GM12878 (cell line): Measurements from ENCODE around the gene CTDP1. TPM values are rescaled to one million over a fixed set of nuclear protein-coding genes. Genes with fewer than 3 reads are reported as not detected.
A peak's percentile ranks its signal among the peaks of the same experiment; 100 is the strongest.

ENCODE experiments used
- ATAC-seq: fragments of 200-7000 bp; cut with Tn5 transposase; 3 replicates; pipeline ENCODE4 v1.9.1; 2020; ENCODE audit warnings: mild to moderate bottlenecking, moderate library complexity
- BruUV-seq: library from RNA; stranded (reverse); fragments of 400-500 nt; replicated peaks from 2 replicates; lab custom pipeline; 2021; lab: Mats Ljungman, UMichigan
- CTCF ChIA-PET: fragments of 300-600 bp; sonication (Branson Sonifier 250); formaldehyde crosslinking; extraction: SDS; loops from one replicate; lab custom pipeline; 2021; ENCODE audit warnings: inconsistent platforms; lab: Yijun Ruan, JAX
- POLR2A ChIA-PET: fragments of 350-600 bp; formaldehyde crosslinking; extraction: SDS; loops from one replicate; lab custom pipeline; 2021; ENCODE audit warnings: inconsistent platforms; lab: Charles Lee
- RAD21 ChIA-PET: fragments of 300-600 bp; sonication (Branson Sonifier 250); formaldehyde crosslinking; loops from one replicate; lab custom pipeline; 2023; ENCODE audit warnings: antibody characterized with exemption; ENCODE audit not compliant: unreplicated experiment; lab: Charles Lee
- SMC1A ChIA-PET: fragments of 300-600 bp; sonication (Branson Sonifier 250); formaldehyde crosslinking; loops from one replicate; lab custom pipeline; 2023; ENCODE audit not compliant: unreplicated experiment, uncharacterized antibody; lab: Charles Lee
- DNase-seq: peaks from one replicate; pipeline ENCODE4 v3.0.0-alpha.2; 2011; ENCODE audit warnings: low read depth, low spot score
- FAIRE-seq: peaks from 3 replicates; lab custom pipeline; 2011; peaks lifted over from hg19 to GRCh38; lab: Jason Lieb, UNC
- H2AFZ ChIP-seq: 2 replicates; pipeline ENCODE4 v1.6.0; 2011; ENCODE audit warnings: low read depth, low read length, control low read depth; ENCODE audit not compliant: control insufficient read depth
- H3K27ac ChIP-seq: 2 replicates; pipeline ENCODE4 v1.5.1; 2011; ENCODE audit warnings: control low read depth; ENCODE audit not compliant: control insufficient read depth, insufficient read depth
- H3K27me3 ChIP-seq, 2 experiments: replicated peaks in 1 of 2; 2 replicates each; pipeline versions ENCODE4 v1.6.0 to v1.6.1; 2011; ENCODE audit warnings: low read length in 1 of 2; ENCODE audit not compliant: control insufficient read depth in 2 of 2, insufficient read depth in 2 of 2
- H3K36me3 ChIP-seq, 2 experiments: 2 replicates each; pipeline ENCODE4 v1.5.1; 2011; ENCODE audit warnings: low read length in 1 of 2; ENCODE audit not compliant: control insufficient read depth in 2 of 2, insufficient read depth in 2 of 2
- H3K4me1 ChIP-seq: 2 replicates; pipeline ENCODE4 v1.6.1; 2011; ENCODE audit warnings: mild to moderate bottlenecking, low read length, moderate library complexity, mixed read lengths; ENCODE audit not compliant: control insufficient read depth, insufficient read depth
- H3K4me2 ChIP-seq: 2 replicates; pipeline ENCODE4 v1.6.0; 2011; ENCODE audit warnings: control low read depth; ENCODE audit not compliant: control insufficient read depth, insufficient read depth
- H3K4me3 ChIP-seq: fragments of 200-600 bp; sonication (generic); 2 replicates; pipeline ENCODE4 v1.5.1; 2016
- H3K79me2 ChIP-seq: 2 replicates; pipeline ENCODE4 v1.6.0; 2011; ENCODE audit warnings: low read length; ENCODE audit not compliant: control insufficient read depth, insufficient read depth
- H3K9ac ChIP-seq: 2 replicates; pipeline ENCODE4 v1.8.0; 2011; ENCODE audit warnings: low read length, control low read depth, mixed read lengths; ENCODE audit not compliant: control insufficient read depth, insufficient read depth
- H3K9me3 ChIP-seq: replicated peaks from 3 replicates; pipeline ENCODE4 v1.5.1; 2011; ENCODE audit warnings: mild to moderate bottlenecking, low read length; ENCODE audit not compliant: control insufficient read depth, insufficient read depth
- H4K20me1 ChIP-seq: 2 replicates; pipeline ENCODE4 v1.6.0; 2011; ENCODE audit not compliant: control insufficient read depth, insufficient read depth
- ATF7 ChIP-seq: fragments of 450-650 bp; IDR thresholded peaks from 2 replicates; pipeline ENCODE4 v1.6.1; 2016; ENCODE audit warnings: low read depth, mild to moderate bottlenecking
- BHLHE40 ChIP-seq, 2 experiments: fragments of 450-650 bp in 1 of 2; IDR thresholded peaks; 2 replicates each; pipeline ENCODE4 v1.6.1; 2011 to 2017; ENCODE audit warnings: low read depth in 2 of 2, borderline replicate concordance in 1 of 2, improper control_type of control experiment in 1 of 2, low read length in 1 of 2, mild to moderate bottlenecking in 1 of 2
- CHD4 ChIP-seq: fragments of 200-600 bp; sonication (generic); IDR thresholded peaks from 2 replicates; pipeline ENCODE4 v1.6.1; 2016; ENCODE audit warnings: mild to moderate bottlenecking
- ZBED1 ChIP-seq: IDR thresholded peaks from 2 replicates; pipeline ENCODE4 v1.6.1; 2016; ENCODE audit warnings: borderline replicate concordance
- WGBS: methylation state at CpG from one replicate; pipeline ENCODE4 v1.1.6; 2016; ENCODE audit warnings: low lambda C conversion rate; ENCODE audit not compliant: insufficient replicate concordance, insufficient coverage; ENCODE audit errors: missing lambda C conversion rate; 5-methylcytosine and 5-hydroxymethylcytosine counted together
- in situ Hi-C: fragments of 300-500 bp; cut with MboI; formaldehyde crosslinking; loops from 9 replicates; pipeline ENCODE4 v1.14.3; 2018; ENCODE audit warnings: mixed read lengths
- intact Hi-C: fragments of 100-400 bp; cut with micrococcal nuclease; formaldehyde crosslinking; loops from one replicate; pipeline ENCODE4 v1.14.2; 2022; ENCODE audit not compliant: unreplicated experiment
- polyA plus RNA-seq, 11 experiments: library from polyadenylated mRNA; depleted of rRNA in 4 of 11; unstranded in 6 of 11; stranded (reverse) in 5 of 11; fragments of >200 nt; fragmentation: Nextera tagmentation in 4 of 11; fragmentation: Illumina TruSeq in 1 of 11; extraction: Ambion mirVana in 4 of 11; extraction: Trizol in 1 of 11; gene quantifications; 1 replicate in 1 of 11; 2 replicates in 10 of 11; pipeline versions ENCODE4 v1.2.1 to v1.2.3, GENCODE V29; 2011 to 2016; ENCODE audit warnings: inconsistent platforms in 2 of 11, missing spikeins in 2 of 11, low read depth in 1 of 11
- total RNA-seq, 4 experiments: library from RNA; depleted of rRNA in 3 of 4; stranded (reverse); fragments of >200 nt in 3 of 4; fragmentation: Illumina TruSeq in 1 of 4; extraction: Trizol in 1 of 4; gene quantifications; 2 replicates each; pipeline versions ENCODE4 v1.2.1 to v1.2.3, GENCODE V29; 2013 to 2021
- TF ChIP-seq, protein P1 (sequence below): fragments of 450-650 bp; IDR thresholded peaks from 2 replicates; pipeline ENCODE4 v1.6.1; 2017; ENCODE audit warnings: mild to moderate bottlenecking, low read depth, inconsistent platforms; ENCODE audit not compliant: poor library complexity, severe bottlenecking
- TF ChIP-seq, protein P2 (sequence below): fragments of 450-650 bp; IDR thresholded peaks from 2 replicates; pipeline ENCODE4 v1.6.1; 2017; ENCODE audit warnings: antibody characterized with exemption, mild to moderate bottlenecking, moderate library complexity
- TF ChIP-seq, protein P3 (sequence below): fragments of 450-650 bp; IDR thresholded peaks from 2 replicates; pipeline ENCODE4 v1.6.1; 2017; ENCODE audit warnings: low read depth, mild to moderate bottlenecking, moderate library complexity

CTDP1 gene
- total and polyA plus RNA-seq, 10 of the 15 experiments (the other 5 are each of a cell fraction or from before 2014, with no cell fraction given) = 0.32 to 31.3 (median 8.8) TPM

DNA sequence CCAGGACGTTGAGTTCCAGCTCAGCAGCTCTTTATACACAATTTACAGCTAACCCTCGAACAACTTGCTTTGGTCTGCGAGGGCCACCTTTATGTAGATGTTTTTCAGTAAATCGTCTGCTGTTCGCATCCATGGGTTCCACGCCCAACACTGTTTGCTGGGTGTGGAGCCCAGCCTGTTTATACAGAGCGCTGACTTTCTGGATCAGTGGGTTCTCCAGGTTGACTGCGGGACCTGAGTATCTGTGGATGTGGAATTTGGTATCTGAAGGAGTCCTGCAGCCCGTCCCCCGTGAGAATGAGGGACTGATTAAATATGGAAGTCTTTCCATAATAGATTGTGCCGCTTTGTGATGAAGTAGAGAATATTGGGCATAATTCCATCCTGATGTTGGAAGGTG, 2.9 kb downstream of the CTDP1 start:
- H3K4me2 ChIP-seq = peak overlapping the region; percentile 95; the same call in 1 of the 2 replicates
- peaks cover 0 to 2% of the 10 kb centered on the region in 2 experiments; a peak in 2 of 4 replicates for H3K36me3 ChIP-seq
- H2AFZ ChIP-seq = no peak overlapping the region
- H3K27ac ChIP-seq = no peak overlapping the region
- 84% methylated on average over 10 of the region's 11 CpGs for WGBS
- H4K20me1 ChIP-seq = peaks cover 2% of the 10 kb centered on the region; the same call in 1 of the 2 replicates
- no peak for FAIRE-seq
- no peak overlapping the region for H3K9ac ChIP-seq
- CTCF ChIA-PET = interaction anchor here (1.3 kb wide), 1 partner anchor 26 kb away, joined by 3 read pairs; no protein-coding TSS in a partner anchor
- ATAC-seq = no peak
- no peak for TF ChIP-seq CHD4
- no peak for TF ChIP-seq ATF7
- TF ChIP-seq, protein P1, sequence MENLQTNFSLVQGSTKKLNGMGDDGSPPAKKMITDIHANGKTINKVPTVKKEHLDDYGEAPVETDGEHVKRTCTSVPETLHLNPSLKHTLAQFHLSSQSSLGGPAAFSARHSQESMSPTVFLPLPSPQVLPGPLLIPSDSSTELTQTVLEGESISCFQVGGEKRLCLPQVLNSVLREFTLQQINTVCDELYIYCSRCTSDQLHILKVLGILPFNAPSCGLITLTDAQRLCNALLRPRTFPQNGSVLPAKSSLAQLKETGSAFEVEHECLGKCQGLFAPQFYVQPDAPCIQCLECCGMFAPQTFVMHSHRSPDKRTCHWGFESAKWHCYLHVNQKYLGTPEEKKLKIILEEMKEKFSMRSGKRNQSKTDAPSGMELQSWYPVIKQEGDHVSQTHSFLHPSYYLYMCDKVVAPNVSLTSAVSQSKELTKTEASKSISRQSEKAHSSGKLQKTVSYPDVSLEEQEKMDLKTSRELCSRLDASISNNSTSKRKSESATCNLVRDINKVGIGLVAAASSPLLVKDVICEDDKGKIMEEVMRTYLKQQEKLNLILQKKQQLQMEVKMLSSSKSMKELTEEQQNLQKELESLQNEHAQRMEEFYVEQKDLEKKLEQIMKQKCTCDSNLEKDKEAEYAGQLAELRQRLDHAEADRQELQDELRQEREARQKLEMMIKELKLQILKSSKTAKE = no peak
- TF ChIP-seq ZBED1 = no peak
- no peak for TF ChIP-seq BHLHE40 (IDR thresholded peaks at IDR 0.05; ENCODE audit: borderline replicate concordance in 1 of 2, low read depth in 2 of 2, low read length in 1 of 2)
- TF ChIP-seq, protein P2, sequence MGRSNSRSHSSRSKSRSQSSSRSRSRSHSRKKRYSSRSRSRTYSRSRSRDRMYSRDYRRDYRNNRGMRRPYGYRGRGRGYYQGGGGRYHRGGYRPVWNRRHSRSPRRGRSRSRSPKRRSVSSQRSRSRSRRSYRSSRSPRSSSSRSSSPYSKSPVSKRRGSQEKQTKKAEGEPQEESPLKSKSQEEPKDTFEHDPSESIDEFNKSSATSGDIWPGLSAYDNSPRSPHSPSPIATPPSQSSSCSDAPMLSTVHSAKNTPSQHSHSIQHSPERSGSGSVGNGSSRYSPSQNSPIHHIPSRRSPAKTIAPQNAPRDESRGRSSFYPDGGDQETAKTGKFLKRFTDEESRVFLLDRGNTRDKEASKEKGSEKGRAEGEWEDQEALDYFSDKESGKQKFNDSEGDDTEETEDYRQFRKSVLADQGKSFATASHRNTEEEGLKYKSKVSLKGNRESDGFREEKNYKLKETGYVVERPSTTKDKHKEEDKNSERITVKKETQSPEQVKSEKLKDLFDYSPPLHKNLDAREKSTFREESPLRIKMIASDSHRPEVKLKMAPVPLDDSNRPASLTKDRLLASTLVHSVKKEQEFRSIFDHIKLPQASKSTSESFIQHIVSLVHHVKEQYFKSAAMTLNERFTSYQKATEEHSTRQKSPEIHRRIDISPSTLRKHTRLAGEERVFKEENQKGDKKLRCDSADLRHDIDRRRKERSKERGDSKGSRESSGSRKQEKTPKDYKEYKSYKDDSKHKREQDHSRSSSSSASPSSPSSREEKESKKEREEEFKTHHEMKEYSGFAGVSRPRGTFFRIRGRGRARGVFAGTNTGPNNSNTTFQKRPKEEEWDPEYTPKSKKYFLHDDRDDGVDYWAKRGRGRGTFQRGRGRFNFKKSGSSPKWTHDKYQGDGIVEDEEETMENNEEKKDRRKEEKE = no peak
- TF ChIP-seq, protein P3, sequence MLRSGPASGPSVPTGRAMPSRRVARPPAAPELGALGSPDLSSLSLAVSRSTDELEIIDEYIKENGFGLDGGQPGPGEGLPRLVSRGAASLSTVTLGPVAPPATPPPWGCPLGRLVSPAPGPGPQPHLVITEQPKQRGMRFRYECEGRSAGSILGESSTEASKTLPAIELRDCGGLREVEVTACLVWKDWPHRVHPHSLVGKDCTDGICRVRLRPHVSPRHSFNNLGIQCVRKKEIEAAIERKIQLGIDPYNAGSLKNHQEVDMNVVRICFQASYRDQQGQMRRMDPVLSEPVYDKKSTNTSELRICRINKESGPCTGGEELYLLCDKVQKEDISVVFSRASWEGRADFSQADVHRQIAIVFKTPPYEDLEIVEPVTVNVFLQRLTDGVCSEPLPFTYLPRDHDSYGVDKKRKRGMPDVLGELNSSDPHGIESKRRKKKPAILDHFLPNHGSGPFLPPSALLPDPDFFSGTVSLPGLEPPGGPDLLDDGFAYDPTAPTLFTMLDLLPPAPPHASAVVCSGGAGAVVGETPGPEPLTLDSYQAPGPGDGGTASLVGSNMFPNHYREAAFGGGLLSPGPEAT = no peak
- no peaks in the 10 kb centered on the region for H3K9me3 ChIP-seq
- BruUV-seq = no TSS peak
- no peak for DNase-seq
- H3K79me2 ChIP-seq = peaks cover 75% of the 10 kb centered on the region
- peaks cover 31% of the 10 kb centered on the region for H3K4me1 ChIP-seq
- intact Hi-C loops (loop anchor here (5.0 to 10.0 kb wide), 2 partner anchors 305 to 462 kb away; partner anchors contain the start of gene TXNL4A), in situ Hi-C loops (loop anchor here (5.0 kb wide), 2 partner anchors 275 to 355 kb away; no protein-coding TSS in a partner anchor)
- H3K27me3 ChIP-seq = no peaks in the 10 kb centered on the region
- H3K4me3 ChIP-seq = peak overlapping the region; percentile 61; the same call in 1 of the 2 replicates
- POLR2A ChIA-PET = no interaction called here
- RAD21 ChIA-PET = no interaction called here
- SMC1A ChIA-PET = no interaction called here
